Pancreas (tissue), 10 donors: ENCODE measurements around the gene TCERG1L. TPM values are rescaled to one million over a fixed set of nuclear protein-coding genes. Genes with fewer than 3 reads are reported as not detected.

Experiments used
- ATAC-seq, 4 donors: fragments of 200-7000 bp; cut with Tn5 transposase; one replicate each; pipeline versions ENCODE4 v1.8.0 to v1.9.1; 2020; ENCODE audit warnings: mild to moderate bottlenecking in 4 of 4, moderate library complexity in 4 of 4
- DNase-seq, 6 donors: peaks; one replicate each; pipeline ENCODE4 v3.0.0-alpha.2; 2020
- FAIRE-seq: peaks from 2 replicates; lab custom pipeline; 2012; peaks lifted over from hg19 to GRCh38; lab: Jason Lieb, UNC
- H3K27ac ChIP-seq, 4 donors: fragments of 200-600 bp; sonication (generic); 1 replicate in 3 of 4; 2 replicates in 1 of 4; pipeline versions ENCODE4 v1.5.0 to v1.8.0; 2020
- H3K27me3 ChIP-seq, 4 donors: fragments of 200-600 bp; one replicate each; pipeline ENCODE4 v1.8.0; 2021
- H3K36me3 ChIP-seq, 3 donors: fragments of 200-600 bp; sonication (generic) in 1 of 3; one replicate each; pipeline versions ENCODE4 v1.5.0 to v1.8.0; 2020 to 2021
- H3K4me1 ChIP-seq, 3 donors: fragments of 200-600 bp; one replicate each; pipeline ENCODE4 v1.8.0; 2021
- H3K4me3 ChIP-seq, 4 donors: fragments of 200-600 bp; sonication (generic) in 2 of 4; one replicate each; pipeline versions ENCODE4 v1.5.0 to v1.8.0; 2020 to 2021
- H3K9me3 ChIP-seq, 4 donors: fragments of 200-600 bp; one replicate each; pipeline ENCODE4 v1.8.0; 2021
- CTCF ChIP-seq, 4 donors: fragments of 200-600 bp; sonication (generic) in 3 of 4; IDR thresholded peaks; one replicate each; pipeline versions ENCODE4 v1.5.0 to v1.8.0; 2021; ENCODE audit warnings: antibody characterized with exemption in 4 of 4
- WGBS, 2 donors: extraction: QIAGEN DNeasy Blood & Tissue Kit; methylation state at CpG; one replicate each; pipeline ENCODE4 v1.1.7; 2013; 5-methylcytosine and 5-hydroxymethylcytosine counted together
- intact Hi-C, 3 donors: fragments of 100-400 bp; cut with DNase I; formaldehyde crosslinking; loops; one replicate each; pipeline versions ENCODE4 v1.11.1 to v1.14.2; 2022
- polyA plus RNA-seq, 2 donors: library from polyadenylated mRNA; stranded (reverse); fragments of 200-250 nt; gene quantifications; one replicate each; pipeline ENCODE4 v1.2.3, GENCODE V29; 2013
- total RNA-seq, 6 donors: library from RNA; stranded (reverse); fragmentation: NEBNext Ultra II Directional in 4 of 6; extraction: Animal tissue kit (Norgen Biotek cat#: 25700) in 4 of 6; gene quantifications; one replicate each; pipeline versions ENCODE4 v1.2.1 to v1.2.4, GENCODE V29; 2021 to 2023
- donor health status: healthy with polysubstance abuse.
- donor health status: DM: no; HTN: no; CAD: no; lungs with moderate emphysema.
- donor health status: DM: no; HTN: no; CAD: no.
- donor health status: control.
- donor health status: control.
- donor health status: Bipolar disorder and iron deficiency.
- donor health status: DM: yes; HTN: yes; CAD: no.
- donor health status: DM: no; HTN: no; CAD: no.
- donor health status: DM: no; HTN: no; CAD: no.
- donor health status: DM: yes; HTN: yes; CAD: no.

The TCERG1L gene
- total and polyA plus RNA-seq, 8 donors: 0.09 to 1.9 (median 0.40) TPM

GRCh38 chr10:131355056-131355455, 43.5 kb upstream of the TCERG1L start:
- FAIRE-seq: no peak
- 55 to 71% methylated on average over 8 of the region's 8 CpGs for WGBS, 2 donors
- no peak for TF ChIP-seq CTCF (IDR thresholded peaks at IDR 0.05)
- H3K36me3 ChIP-seq: no peaks in the 10 kb centered on the region
- H3K9me3 ChIP-seq: no peaks in the 10 kb centered on the region
- DNase-seq: no peak
- no peak overlapping the region for H3K4me3 ChIP-seq
- H3K4me1 ChIP-seq: no peaks in the 10 kb centered on the region
- no peak overlapping the region for H3K27ac ChIP-seq
- intact Hi-C loops: no loop called here
- peaks cover 0 to 10% (median 0%) of the 10 kb centered on the region in 4 donors for H3K27me3 ChIP-seq
- no peak for ATAC-seq

GRCh38 chr10:131354380-131354779, 42.9 kb upstream of the TCERG1L start:
- no peak for FAIRE-seq
- H3K4me1 ChIP-seq: no peaks in the 10 kb centered on the region
- ATAC-seq: no peak
- intact Hi-C loops: no loop called here
- no peaks in the 10 kb centered on the region for H3K9me3 ChIP-seq
- no peak for TF ChIP-seq CTCF (IDR thresholded peaks at IDR 0.05)
- H3K4me3 ChIP-seq: no peak overlapping the region
- no peaks in the 10 kb centered on the region for H3K36me3 ChIP-seq
- 40 to 60% methylated on average over 9 of the region's 9 CpGs for WGBS, 2 donors
- H3K27ac ChIP-seq: no peak overlapping the region
- DNase-seq: no peak
- peaks cover 0 to 10% (median 0%) of the 10 kb centered on the region in 4 donors for H3K27me3 ChIP-seq

- WGBS, 2 donors: 64 to 81% methylated on average over 7 of the region's 7 CpGs
- Histone ChIP-seq H3K27me3 (peaks cover 0 to 10% (median 0%) of the 10 kb centered on the region in 4 donors), H3K9me3 (no peaks in the 10 kb centered on the region), H3K4me3 (no peak overlapping the region), H3K27ac (no peak overlapping the region), H3K36me3 (no peaks in the 10 kb centered on the region), H3K4me1 (no peaks in the 10 kb centered on the region)
- ATAC-seq: no peak
- TF ChIP-seq CTCF (IDR thresholded peaks at IDR 0.05): no peak
- FAIRE-seq: no peak
- no peak for DNase-seq
- intact Hi-C loops: no loop called here
These were observed 41.3 kb upstream of the TCERG1L start for GRCh38 chr10:131352765-131353290.

- Histone ChIP-seq H3K27me3 (no peaks in the 10 kb centered on the region), H3K4me1 (no peaks in the 10 kb centered on the region), H3K4me3 (no peak overlapping the region), H3K9me3 (no peaks in the 10 kb centered on the region), H3K27ac (no peak overlapping the region), H3K36me3 (no peaks in the 10 kb centered on the region)
- no peak for TF ChIP-seq CTCF (IDR thresholded peaks at IDR 0.05)
- WGBS, 2 donors: 62 to 64% methylated on average over 10 of the region's 10 CpGs
- ATAC-seq: no peak
- no peak for DNase-seq
- intact Hi-C loops: no loop called here
- FAIRE-seq: no peak
These were observed 39.1 kb upstream of the TCERG1L start for GRCh38 chr10:131350660-131351059.

GRCh38 chr10:131350245-131350644, 38.7 kb upstream of the TCERG1L start:
- TF ChIP-seq CTCF (IDR thresholded peaks at IDR 0.05): no peak
- ATAC-seq (no peak), FAIRE-seq (no peak), DNase-seq (no peak)
- Histone ChIP-seq H3K4me1 (no peaks in the 10 kb centered on the region), H3K27me3 (no peaks in the 10 kb centered on the region), H3K9me3 (no peaks in the 10 kb centered on the region), H3K36me3 (no peaks in the 10 kb centered on the region), H3K27ac (no peak overlapping the region), H3K4me3 (no peak overlapping the region)
- WGBS, 2 donors: 27 to 34% methylated on average over 5 of the region's 5 CpGs
- intact Hi-C loops: no loop called here
